Muscle layer of colon (tissue), 2 donors: ENCODE results near the gene CXCL3.
A peak's percentile ranks its signal among the peaks of the same experiment; 100 is the strongest.

Experiments used
- H3K27ac ChIP-seq: one replicate; pipeline ENCODE4 v1.7.0; 2013; ENCODE audit warnings: low read depth, mild to moderate bottlenecking, low read length, moderate library complexity
- H3K27me3 ChIP-seq, 2 donors: one replicate each; pipeline ENCODE4 v1.7.0; 2013; ENCODE audit warnings: low read length in 2 of 2, mild to moderate bottlenecking in 2 of 2; ENCODE audit not compliant: insufficient read depth in 2 of 2, control insufficient read depth in 1 of 2
- H3K36me3 ChIP-seq: one replicate; pipeline ENCODE4 v1.7.0; 2013; ENCODE audit warnings: mild to moderate bottlenecking, low read length; ENCODE audit not compliant: insufficient read depth
- H3K4me1 ChIP-seq: one replicate; pipeline ENCODE4 v1.7.0; 2013; ENCODE audit warnings: mild to moderate bottlenecking, low read length; ENCODE audit not compliant: insufficient read depth
- H3K4me3 ChIP-seq, 2 donors: one replicate each; pipeline ENCODE4 v1.7.0; 2013; ENCODE audit warnings: low read length in 2 of 2, low read depth in 1 of 2, mild to moderate bottlenecking in 1 of 2, moderate library complexity in 1 of 2
- H3K9ac ChIP-seq: one replicate; pipeline ENCODE4 v1.7.0; 2013; ENCODE audit warnings: low read length
- H3K9me3 ChIP-seq: one replicate; pipeline ENCODE4 v1.7.0; 2013; ENCODE audit warnings: mild to moderate bottlenecking, low read length
- donor health status: abdominal sarcoma.
- donor health status: Adenocarcinoma of cecum.

The CXCL3 gene

GRCh38 chr4:74054483-74055047 lies 16.1 kb upstream of the CXCL3 start:
- Histone ChIP-seq H3K4me3 (no peak overlapping the region), H3K27me3 (no peaks in the 10 kb centered on the region), H3K4me1 (no peaks in the 10 kb centered on the region), H3K36me3 (no peaks in the 10 kb centered on the region), H3K27ac (no peak overlapping the region), H3K9me3 (no peaks in the 10 kb centered on the region), H3K9ac (no peak overlapping the region)

DNA sequence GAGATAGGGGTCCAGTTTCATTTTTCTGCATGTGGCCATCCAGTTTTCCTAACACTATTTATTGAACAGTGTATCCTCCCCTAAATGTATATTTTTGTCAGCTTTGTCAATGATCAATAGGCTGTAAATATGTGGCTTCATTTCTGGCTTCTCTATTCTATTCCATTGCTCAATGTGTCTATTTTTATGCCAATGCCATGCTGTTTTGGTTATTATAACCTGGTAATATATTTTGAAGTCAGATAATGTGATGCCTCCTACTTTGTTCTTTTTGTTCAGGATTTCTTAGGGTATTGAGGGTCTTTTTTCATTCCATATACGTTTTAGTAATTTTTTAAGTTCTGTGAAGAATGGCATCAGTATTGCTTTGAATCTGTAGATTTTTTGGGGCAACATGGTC lies 8.7 kb upstream of the CXCL3 start:
- no peaks in the 10 kb centered on the region for H3K36me3 ChIP-seq
- H3K27ac ChIP-seq: no peak overlapping the region
- no peak overlapping the region for H3K4me3 ChIP-seq
- no peak overlapping the region for H3K9ac ChIP-seq
- H3K9me3 ChIP-seq: no peaks in the 10 kb centered on the region
- H3K4me1 ChIP-seq: no peaks in the 10 kb centered on the region
- H3K27me3 ChIP-seq: no peaks in the 10 kb centered on the region

DNA sequence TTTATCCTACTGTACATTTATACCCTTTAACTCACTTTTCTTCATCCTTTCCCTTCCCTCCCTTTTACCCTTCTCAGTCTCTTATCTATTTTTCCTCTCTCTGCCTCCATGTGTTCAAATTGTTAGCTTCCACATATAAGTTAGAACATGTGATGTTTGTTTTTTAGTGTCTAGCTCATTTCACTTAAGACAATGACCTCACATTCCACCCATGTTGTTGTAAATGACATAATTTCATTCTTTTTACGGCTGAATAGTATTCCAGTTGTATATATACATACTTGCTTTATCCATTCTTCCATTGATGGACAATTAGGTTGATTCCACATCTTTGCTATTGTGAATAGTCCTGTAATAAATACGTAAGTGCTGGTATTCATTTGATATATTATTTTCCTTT lies 7.3 kb upstream of the CXCL3 start:
- Histone ChIP-seq H3K9ac (no peak overlapping the region), H3K9me3 (no peaks in the 10 kb centered on the region), H3K4me1 (no peaks in the 10 kb centered on the region), H3K27me3 (no peaks in the 10 kb centered on the region), H3K27ac (no peak overlapping the region), H3K4me3 (no peak overlapping the region), H3K36me3 (no peaks in the 10 kb centered on the region)

- H3K9me3 ChIP-seq: no peaks in the 10 kb centered on the region
- H3K9ac ChIP-seq: no peak overlapping the region
- H3K4me3 ChIP-seq: no peak overlapping the region
- no peaks in the 10 kb centered on the region for H3K27me3 ChIP-seq
- no peaks in the 10 kb centered on the region for H3K4me1 ChIP-seq
- H3K27ac ChIP-seq: no peak overlapping the region
- H3K36me3 ChIP-seq: no peaks in the 10 kb centered on the region
These were observed 6.8 kb upstream of the CXCL3 start for GRCh38 chr4:74045247-74045646.

GRCh38 chr4:74044677-74045076 lies 6.2 kb upstream of the CXCL3 start:
- Histone ChIP-seq H3K27ac (no peak overlapping the region), H3K9ac (no peak overlapping the region), H3K4me3 (no peak overlapping the region), H3K36me3 (no peaks in the 10 kb centered on the region), H3K4me1 (no peaks in the 10 kb centered on the region), H3K9me3 (no peaks in the 10 kb centered on the region), H3K27me3 (no peaks in the 10 kb centered on the region)

- no peaks in the 10 kb centered on the region for H3K9me3 ChIP-seq
- no peak overlapping the region for H3K27ac ChIP-seq
- no peaks in the 10 kb centered on the region for H3K27me3 ChIP-seq
- H3K36me3 ChIP-seq: no peaks in the 10 kb centered on the region
- no peak overlapping the region for H3K4me3 ChIP-seq
- no peak overlapping the region for H3K9ac ChIP-seq
- H3K4me1 ChIP-seq: no peaks in the 10 kb centered on the region
These were observed 4.2 kb upstream of the CXCL3 start for GRCh38 chr4:74042681-74043080.

DNA sequence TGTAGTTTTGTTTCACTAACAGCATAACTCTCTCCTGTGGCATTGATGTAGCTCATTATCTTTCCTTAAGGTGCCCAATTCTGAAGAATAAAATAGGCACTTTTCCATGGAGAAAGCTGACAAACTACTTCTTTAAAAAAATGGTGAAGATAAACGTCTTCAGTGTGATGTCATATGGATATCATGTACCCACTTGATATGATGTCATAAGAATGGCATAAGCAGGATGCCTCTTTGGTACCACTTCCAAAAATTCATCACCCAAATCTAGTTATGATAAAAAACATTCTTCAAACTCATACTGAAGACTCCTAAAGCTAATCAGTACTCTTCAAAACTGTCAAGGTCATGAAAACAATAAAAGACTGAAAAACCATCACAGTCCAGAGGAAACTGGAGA lies 2.9 kb upstream of the CXCL3 start:
- Histone ChIP-seq H3K9me3 (no peaks in the 10 kb centered on the region), H3K27ac (no peak overlapping the region), H3K36me3 (no peaks in the 10 kb centered on the region), H3K4me1 (no peaks in the 10 kb centered on the region), H3K27me3 (no peaks in the 10 kb centered on the region), H3K9ac (no peak overlapping the region), H3K4me3 (no peak overlapping the region)

DNA sequence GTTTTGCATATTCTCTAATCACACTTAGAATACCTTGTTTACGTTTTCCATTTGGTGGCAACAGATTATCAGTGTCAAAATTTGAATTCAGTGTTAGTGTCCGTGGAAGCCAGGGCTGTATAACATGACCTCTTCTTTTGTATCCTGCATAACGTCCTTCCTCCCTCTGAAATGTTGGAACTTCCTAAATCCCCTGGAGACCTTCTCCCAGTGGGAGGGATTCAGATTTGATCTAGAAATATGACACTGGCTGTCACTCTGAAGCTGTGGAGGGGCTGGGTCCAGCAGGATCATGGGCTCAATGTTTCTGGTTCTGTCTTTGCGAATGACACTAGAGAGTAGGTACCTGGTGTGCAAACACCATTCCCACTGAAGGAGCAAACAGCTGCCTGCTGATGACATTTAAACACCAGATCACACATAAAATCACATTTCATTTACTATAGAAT lies 850 bp upstream of the CXCL3 start:
- Histone ChIP-seq H3K4me1 (no peaks in the 10 kb centered on the region), H3K36me3 (no peaks in the 10 kb centered on the region), H3K9ac (no peak overlapping the region), H3K27ac (no peak overlapping the region), H3K27me3 (no peaks in the 10 kb centered on the region), H3K4me3 (peak overlapping the region in 1 of 2 donors; percentile 84), H3K9me3 (no peaks in the 10 kb centered on the region)

- no peaks in the 10 kb centered on the region for H3K27me3 ChIP-seq
- H3K27ac ChIP-seq: peak overlapping the region; percentile 17
- no peak overlapping the region for H3K9ac ChIP-seq
- H3K36me3 ChIP-seq: no peaks in the 10 kb centered on the region
- H3K9me3 ChIP-seq: no peaks in the 10 kb centered on the region
- H3K4me3 ChIP-seq: peak overlapping the region; percentile 30 to 84
- H3K4me1 ChIP-seq: no peaks in the 10 kb centered on the region
These were observed 434 bp downstream of the CXCL3 start for GRCh38 chr4:74038086-74038424.

GRCh38 chr4:74037076-74037955 lies 1.2 kb downstream of the CXCL3 start:
- Histone ChIP-seq H3K27me3 (no peaks in the 10 kb centered on the region), H3K9me3 (no peaks in the 10 kb centered on the region), H3K9ac (no peak overlapping the region), H3K36me3 (no peaks in the 10 kb centered on the region), H3K4me3 (peak overlapping the region in 1 of 2 donors; percentile 84), H3K27ac (no peak overlapping the region), H3K4me1 (no peaks in the 10 kb centered on the region)

- H3K4me1 ChIP-seq: no peaks in the 10 kb centered on the region
- no peaks in the 10 kb centered on the region for H3K27me3 ChIP-seq
- H3K4me3 ChIP-seq: no peak overlapping the region
- H3K27ac ChIP-seq: no peak overlapping the region
- H3K9ac ChIP-seq: no peak overlapping the region
- H3K36me3 ChIP-seq: no peaks in the 10 kb centered on the region
- H3K9me3 ChIP-seq: no peaks in the 10 kb centered on the region
These were observed 4.8 kb downstream of the CXCL3 start for GRCh38 chr4:74033739-74034138.

GRCh38 chr4:74032064-74032463 lies 6.4 kb downstream of the CXCL3 start:
- H3K27me3 ChIP-seq: no peaks in the 10 kb centered on the region
- no peaks in the 10 kb centered on the region for H3K9me3 ChIP-seq
- no peaks in the 10 kb centered on the region for H3K4me1 ChIP-seq
- no peak overlapping the region for H3K9ac ChIP-seq
- no peak overlapping the region for H3K4me3 ChIP-seq
- H3K36me3 ChIP-seq: no peaks in the 10 kb centered on the region
- H3K27ac ChIP-seq: no peak overlapping the region
